ENCODE results near the gene ADIPOQ. TPM values are rescaled to one million over a fixed set of nuclear protein-coding genes. Genes with fewer than 3 reads are reported as not detected.
"Not testable (repeated sequence)": the region's sequence is repeated elsewhere in the genome, so short reads cannot be mapped to it uniquely, and the experiment has no call there.

The ADIPOQ gene
- total and polyA plus RNA-seq, 2 of the 4 experiments (the other 2 are of a cell fraction), result not detected

DNA sequence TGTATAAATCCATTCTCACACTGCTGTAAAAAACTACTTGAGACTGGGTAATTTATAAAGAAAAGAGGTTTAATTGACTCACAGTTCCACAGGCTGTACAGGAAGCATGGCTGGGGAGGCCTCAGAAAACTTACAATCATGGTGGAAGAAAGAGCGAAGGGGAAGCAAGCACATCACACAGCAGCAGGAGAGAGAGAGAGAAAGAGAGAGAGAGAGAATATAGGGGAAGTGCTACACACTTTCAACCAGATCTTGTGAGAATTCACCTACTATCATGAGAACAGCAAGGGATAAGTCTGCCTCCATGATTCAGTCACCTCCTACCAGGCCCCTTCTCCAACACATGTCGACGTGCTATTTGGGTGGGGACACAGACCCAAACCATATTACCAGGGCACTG, 9.3 kb downstream of the ADIPOQ start:
- DNase-seq; H3K4ac ChIP-seq (ENCODE audit: low read depth, low read length); H3K56ac ChIP-seq (ENCODE audit: extremely low read depth, insufficient read depth, low read length); H2AFZ ChIP-seq (replicated peaks; ENCODE audit: low read length, poor library complexity); ATAC-seq (ENCODE audit: low read depth); H4K20me1 ChIP-seq (ENCODE audit: insufficient read depth, low read length); H3K27ac ChIP-seq (ENCODE audit: insufficient read depth, low read length); H3K4me1 ChIP-seq (ENCODE audit: control insufficient read depth, insufficient read depth, low read length); H3K9me1 ChIP-seq (ENCODE audit: insufficient read depth, low read length); dilution Hi-C loops (cut with HindIII; ENCODE audit: low sequenced_read_pairs, unreplicated experiment); H3K9ac ChIP-seq (ENCODE audit: low read depth, low read length); H2BK120ac ChIP-seq (ENCODE audit: low read depth, low read length); H3K23ac ChIP-seq (ENCODE audit: low read depth, low read length); BruUV-seq (replicated peaks); H2BK20ac ChIP-seq (ENCODE audit: low read depth, low read length); H3K79me1 ChIP-seq (ENCODE audit: low read depth in 1 of 2, low read length in 2 of 2); H3K4me2 ChIP-seq (ENCODE audit: low read depth, low read length); H3K4me3 ChIP-seq (ENCODE audit: insufficient read depth, low read depth, low read length); H4K5ac ChIP-seq (ENCODE audit: low read depth, low read length); intact Hi-C loops (cut with micrococcal nuclease); POLR2A ChIA-PET (ENCODE audit: unreplicated experiment); H2AK9ac ChIP-seq (replicated peaks; ENCODE audit: low read depth, low read length, poor library complexity); CTCF ChIA-PET; H2AK5ac ChIP-seq (ENCODE audit: low read depth, low read length); H4K91ac ChIP-seq (ENCODE audit: insufficient read depth, low read depth, low read length); H3K14ac ChIP-seq (replicated peaks; ENCODE audit: low read depth, low read length); H2BK15ac ChIP-seq (ENCODE audit: low read depth, low read length); H3K18ac ChIP-seq (ENCODE audit: low read depth, low read length); in situ Hi-C loops (cut with MboI; ENCODE audit: low sequenced_read_pairs); H3K36me3 ChIP-seq (ENCODE audit: control insufficient read depth, insufficient read depth, low read length); H3K9me3 ChIP-seq (ENCODE audit: control insufficient read depth, insufficient read depth, low read length); H2BK5ac ChIP-seq (ENCODE audit: low read depth, low read length, poor library complexity, severe bottlenecking); H4K8ac ChIP-seq (ENCODE audit: low read depth in 2 of 2, low read length in 2 of 2): not testable (repeated sequence)
- WGBS, 2 experiments (ENCODE audit: extremely low coverage in 2 of 2, insufficient read length in 1 of 2), result no CpG with 5 or more reads among the region's 3 CpGs
- H3K27me3 ChIP-seq (ENCODE audit: control insufficient read depth, insufficient read depth, low read length), result peaks cover 18% of the 10 kb centered on the region
